CD1c-positive myeloid dendritic cell (primary cell): Measurements from ENCODE around the gene SCLY.
"Not testable (repeated sequence)": the region's sequence is repeated elsewhere in the genome, so short reads cannot be mapped to it uniquely, and the experiment has no call there.

ENCODE experiments used
- DNase-seq: peaks from one replicate; pipeline ENCODE4 v3.0.0-alpha.2; 2016; ENCODE audit errors: extremely low spot score

Gene SCLY

DNA sequence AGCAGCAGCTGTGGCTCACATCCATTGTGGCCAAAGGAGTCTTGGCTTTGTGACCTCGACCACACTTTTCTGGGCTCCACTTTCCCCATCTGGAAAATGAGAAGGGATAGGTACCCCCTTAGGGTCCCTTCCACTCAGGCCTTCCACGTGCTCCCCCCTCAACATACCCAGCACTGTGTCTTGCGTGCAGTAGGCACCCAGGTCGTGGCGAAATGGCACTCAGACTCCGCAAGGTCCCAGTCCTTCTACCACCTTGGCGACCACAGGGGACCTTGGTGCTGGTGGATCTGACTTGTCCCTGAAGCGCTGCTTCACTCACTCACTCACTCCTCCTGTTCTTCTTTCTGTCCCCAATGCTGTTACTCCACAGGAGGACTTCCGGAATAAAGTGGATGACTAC is 19.9 kb upstream of the SCLY start:
- DNase-seq = no peak

DNA sequence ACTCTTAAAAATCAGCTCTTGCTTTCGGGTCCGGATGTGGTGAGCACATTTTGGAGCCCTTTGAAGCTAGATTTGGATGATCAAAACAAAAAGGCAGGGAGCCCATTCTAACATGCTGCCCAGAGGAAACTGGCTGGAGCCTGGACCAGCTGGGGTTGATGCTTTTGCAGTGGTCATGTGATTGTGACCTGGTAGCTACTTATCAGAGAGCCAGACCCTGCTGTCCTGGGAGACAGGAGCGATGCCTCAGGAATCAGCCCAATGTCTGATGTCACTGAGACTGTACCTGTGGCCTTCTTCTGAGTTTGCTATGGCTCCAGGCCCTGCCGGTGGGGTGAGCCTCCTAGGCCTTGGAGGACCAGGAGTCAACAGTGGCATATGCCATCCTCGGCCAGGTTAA is 18.7 kb upstream of the SCLY start:
- no peak for DNase-seq

DNA sequence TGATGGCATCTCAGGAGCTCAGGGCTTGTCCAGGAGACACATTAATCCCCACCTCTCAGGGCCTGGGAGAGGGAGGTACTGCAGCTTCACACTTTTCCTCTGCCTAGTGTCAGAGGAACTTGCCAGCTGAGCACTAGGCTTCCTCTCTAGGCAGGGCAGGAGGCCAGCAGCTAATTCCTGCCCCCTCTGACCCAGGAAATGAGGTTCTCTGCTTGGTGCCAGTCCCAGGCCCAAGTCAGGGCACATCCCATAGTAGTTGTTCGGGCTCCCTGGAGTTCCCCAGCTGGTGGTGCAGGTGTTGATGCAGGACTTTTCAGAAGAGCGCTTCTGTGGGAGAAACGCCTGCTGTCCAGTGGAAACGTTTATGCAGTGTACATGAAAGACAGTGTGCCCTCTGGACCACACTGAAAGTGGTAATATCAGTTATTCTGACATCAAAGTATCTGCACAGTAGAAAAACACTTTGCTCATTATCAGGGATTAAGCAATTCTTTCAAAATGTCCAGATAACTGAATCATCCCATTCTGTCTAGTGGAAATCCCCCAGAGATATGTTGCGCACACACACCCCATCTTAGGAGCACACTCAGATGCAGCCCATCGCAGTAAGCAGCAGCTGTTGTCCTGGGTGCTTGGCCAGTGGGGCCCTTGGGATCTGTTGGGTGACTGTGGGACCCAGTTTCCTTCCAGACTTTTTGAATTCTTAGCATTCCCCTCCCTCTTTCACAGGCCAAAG is 17.8 kb upstream of the SCLY start:
- no peak for DNase-seq

DNA sequence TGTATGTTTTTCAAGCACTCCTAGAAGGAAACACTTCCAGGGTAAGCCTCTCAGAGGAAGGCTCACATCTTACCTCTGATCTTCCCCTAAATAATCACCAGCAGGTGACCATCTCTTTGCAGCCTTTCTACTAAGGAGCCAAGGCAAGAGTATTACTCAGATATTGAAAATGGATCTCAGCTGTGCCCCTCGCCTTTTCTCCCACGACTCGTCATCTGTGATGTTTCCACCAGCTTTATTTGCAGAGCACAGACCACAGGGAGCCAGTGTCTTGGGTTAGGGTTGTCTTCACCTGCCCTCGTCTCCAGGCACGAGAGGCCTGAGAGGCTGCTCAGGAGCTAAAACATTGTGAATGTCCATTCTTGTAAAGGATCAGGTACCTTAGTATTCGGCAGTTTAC is 16.9 kb upstream of the SCLY start:
- DNase-seq = no peak

DNA sequence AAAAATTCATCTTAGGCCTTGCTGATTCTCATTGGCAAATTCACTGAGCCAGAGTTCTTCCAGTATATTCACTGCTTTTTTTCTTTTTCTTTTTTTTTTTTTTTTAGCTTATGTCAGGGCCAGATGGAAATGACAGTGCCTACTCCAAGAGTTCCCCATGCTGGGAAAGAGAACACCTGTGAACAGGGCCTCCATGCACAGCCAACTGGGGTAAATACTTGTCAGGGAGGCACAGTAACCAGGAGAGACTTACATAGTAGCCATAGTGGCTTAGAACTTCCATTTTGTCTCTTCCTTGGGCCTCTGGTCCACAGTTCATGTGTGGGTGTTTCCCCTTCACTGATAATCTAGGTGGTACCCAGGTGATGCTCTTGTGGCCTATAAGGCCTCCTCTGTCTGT is 15.2 kb upstream of the SCLY start:
- no peak for DNase-seq

DNA sequence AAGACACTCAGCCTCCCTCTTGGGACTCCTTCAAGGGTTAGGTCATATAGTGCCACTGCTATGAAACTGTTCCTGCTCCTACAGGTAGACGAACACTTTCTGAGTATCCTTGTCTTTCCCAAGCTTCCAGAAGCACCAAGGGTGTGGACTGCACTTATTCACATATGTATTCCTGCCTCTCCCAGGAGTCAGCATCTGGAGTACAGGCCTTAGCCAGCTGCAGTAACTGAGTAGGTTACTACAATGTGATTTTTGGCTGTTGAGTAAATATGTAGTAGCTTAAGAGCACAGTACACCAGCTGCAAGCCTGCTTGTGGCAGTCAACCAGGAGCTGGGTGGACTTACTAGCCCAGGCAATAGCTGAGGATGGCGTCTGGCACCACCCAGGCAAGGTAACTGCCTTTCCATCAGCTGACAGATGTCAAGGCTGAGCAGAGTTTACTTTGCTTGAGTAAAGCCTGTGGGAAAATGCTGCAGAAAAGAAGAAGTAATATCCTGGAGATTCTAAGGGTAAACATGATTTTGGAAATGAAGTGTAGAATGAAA is 14.0 kb upstream of the SCLY start:
- DNase-seq = no peak

DNA sequence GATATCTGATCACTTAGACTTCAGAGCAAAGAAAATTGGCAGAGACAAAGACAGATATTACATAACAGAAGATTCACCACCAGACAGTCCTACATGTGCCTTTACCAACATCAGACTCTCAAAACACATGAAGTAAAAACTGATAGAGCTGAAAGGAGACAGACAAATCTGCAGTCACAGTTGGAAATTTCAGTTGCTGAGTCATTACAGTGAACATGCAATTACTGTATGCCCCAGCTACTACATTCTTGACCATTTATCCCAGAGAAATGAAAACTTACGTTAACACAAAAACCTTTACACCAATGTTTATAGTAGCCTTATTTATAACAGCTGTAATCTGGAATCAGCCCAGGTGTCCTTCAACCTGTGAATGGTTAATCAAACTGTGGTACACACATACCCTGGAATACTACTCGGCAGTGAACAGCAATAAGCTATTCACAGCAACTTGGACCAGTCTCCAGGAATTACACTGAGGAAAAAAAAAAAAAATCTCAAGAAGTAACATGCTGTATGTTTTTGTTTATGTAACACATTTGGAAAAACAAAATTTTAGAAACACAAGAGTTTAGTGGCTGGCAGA is 7.5 kb upstream of the SCLY start:
- no peak for DNase-seq

DNA sequence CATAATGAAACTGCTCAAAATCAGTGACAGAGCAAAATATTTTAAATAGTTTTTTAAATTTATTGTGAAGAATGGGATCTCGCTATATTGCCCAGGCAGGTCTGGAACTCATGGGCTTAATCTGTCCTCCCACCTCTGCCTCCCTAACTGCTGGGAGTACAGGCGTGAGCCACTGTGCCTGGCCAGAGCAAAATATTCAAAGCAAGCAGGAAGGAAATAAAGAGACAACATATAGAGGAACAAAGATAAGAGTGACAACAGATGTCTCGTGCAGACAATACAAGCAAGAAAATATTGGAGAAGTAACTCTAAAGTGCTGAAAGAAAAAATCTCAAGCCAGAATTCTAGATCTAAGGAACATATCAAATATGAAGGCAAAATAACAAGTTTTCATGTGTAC is 5.0 kb upstream of the SCLY start:
- peak; percentile 11 for DNase-seq

DNA sequence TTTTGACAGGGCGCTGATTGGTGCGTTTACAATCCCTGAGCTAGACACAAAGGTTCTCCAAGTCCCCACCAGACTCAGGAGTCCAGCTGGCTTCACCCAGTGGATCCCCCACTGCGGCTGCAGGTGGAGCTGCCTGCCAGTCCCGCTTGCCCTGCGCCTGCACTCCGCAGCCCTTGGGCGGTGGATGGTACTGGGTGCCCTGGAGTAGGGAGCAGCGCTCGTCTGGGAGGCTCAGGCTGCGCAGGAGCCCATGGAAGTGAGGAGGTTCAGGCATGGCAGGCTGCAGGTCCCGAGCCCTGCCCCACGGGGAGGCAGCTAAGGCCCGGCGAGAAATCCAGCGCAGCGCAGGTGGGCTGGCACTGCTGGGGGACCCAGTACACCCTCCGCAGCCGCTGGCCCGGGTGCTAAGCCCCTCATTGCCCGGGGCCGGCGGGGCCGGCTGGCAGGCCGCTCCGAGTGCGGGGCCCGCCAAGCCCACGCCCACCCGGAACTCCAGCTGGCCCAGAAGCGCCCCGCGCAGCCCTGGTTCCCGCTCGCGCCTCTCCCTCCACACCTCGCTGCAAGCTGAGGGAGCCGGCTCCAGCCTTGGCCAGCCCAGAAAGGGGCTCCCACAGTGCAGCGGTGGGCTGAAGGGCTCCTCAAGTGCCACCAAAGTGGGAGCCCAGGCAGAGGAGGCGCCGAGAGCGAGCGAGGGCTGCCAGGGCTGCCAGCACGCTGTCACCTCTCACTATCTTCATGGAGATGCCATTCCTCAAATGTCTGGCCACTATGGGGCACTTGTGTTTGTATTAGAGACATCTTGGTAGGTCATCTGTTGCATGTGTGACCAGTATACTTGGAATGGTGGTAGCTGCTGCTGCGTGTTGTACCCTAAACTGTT is 2.9 kb upstream of the SCLY start:
- not testable (repeated sequence) for DNase-seq

DNA sequence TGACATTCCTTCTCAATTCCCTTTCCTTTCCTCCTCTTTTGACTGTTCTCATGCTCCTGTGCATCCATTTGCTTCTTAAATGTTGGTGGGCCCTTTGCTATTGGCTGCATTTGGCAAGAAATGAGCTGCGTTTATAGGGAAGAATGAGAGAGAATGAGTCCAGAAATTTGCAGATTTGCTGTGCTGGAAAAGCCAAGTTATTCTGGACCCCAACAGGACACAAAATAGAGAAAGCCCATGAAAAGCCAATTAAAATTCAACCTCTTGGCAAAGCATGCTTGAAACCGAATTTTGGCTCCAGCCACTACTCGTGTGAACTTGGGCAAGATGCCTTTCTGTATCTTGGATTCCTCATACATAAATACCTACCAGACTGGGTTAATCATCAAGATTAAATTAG is 1.3 kb upstream of the SCLY start:
- no peak for DNase-seq

DNA sequence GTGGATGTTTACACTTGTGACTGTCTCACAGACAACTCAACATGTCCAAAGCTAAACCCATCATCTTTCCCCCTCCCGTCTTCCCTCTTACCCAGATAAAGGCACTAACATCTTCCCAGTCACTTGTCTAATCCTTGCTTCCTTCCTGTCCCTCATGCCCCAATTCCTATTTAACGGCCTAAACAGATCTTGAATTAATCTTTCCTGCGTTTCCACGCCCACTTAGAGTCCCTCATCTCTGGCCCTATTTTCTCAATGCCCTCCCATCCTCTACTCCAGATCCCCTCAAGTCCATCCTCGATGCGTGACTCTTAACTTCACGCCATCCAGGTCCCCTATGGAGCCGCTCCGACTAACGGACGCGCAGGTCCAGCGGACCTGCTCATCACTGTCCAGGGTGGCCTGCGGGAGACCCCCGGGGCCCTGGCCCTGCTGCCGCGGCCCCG is 682 bp upstream of the SCLY start:
- DNase-seq = no peak

DNA sequence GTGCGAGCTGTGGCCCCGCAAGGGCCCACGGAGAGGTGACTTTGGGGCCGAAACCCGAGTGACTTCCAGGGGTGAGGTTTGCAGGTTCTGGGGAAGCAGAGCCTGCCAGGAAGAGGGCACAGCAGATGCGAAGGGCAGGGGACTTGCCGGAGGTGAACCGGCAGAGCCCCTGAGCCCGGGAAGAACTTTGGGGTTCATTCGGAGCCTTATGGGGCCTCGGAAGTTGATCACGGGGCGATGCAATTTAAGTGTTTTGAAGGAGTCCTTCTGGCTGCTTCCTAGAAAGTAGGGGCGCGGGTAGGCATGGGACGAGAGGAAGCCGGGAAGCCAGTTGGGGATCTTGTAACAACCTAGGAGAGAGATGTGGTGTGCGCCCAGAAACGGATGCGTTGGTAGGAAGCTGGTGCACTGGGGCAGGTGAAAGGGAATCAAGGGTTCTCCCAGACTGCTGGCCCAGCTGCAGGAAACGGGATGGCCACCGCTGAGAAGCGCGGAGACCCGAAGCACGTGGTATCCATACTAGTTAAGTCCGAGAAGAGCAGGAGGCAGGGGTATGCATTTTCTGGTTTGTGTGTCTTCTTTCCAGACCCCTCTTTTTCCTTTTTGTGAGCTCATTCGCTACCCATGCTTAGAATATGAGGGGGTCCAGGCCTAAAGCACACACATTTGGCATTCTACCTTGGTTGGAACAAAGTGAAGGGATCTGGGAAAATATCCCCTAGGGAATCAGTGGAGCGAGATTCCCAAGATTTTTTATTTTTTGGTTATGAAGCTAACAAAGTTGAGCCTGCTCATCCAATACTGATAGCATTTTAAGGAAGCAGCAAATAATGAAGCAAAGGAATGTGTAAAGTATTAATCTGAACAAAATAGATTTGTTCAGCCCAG is 758 bp downstream of the SCLY start:
- DNase-seq = peak; percentile 17

DNA sequence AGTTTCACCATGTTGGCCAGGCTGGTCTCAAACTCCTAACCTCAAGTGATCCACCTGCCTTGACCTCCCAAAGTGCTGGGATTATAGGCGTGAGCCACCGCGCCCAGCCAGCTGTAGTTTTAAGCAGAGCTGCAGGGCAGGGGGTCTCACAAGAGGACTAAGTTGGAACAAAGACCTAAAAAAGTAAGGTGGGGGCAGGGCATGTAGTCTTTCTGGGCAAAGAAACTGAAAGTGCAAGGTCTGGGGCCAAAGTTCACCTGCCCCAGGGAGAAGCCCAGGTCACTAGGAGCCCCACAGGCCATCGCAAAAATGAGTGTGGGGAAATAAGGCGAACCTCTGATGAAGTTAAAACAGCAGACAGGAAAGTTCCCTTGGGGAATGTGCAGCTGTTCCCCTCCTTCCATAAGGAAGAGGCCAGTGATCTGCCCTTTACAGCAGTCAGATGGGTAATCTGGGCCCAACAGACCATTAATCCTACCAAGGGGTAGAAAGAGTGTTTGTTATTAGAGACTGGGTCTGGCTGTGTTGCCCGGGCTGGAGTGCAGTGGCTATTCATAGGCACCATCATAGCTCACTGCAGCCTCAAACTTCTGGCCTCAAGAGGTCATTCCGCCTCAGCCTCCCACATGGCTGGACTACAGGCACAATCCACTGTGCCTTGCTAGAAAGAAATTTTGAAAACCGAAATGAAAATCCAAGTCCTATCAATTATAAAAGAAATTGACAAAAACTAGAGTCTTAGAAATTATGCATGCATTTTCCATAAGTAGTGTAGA is 2.8 kb downstream of the SCLY start:
- DNase-seq = no peak

DNA sequence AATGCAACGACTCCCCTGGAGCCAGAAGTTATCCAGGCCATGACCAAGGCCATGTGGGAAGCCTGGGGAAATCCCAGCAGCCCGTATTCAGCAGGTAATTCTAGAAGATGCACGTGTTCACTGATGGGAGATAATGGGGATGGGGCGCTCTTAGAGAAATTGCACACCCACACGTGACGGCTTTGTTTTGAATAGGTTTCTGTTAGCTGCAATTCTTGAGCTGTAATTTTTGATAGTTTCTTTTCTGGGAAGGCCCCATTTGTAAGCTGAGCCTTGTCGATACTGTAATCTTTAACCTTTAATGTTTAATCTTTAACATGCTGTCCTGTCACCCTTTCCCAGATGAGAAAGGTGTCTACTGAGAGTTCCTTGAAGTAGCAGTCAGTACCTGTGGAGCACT is 3.6 kb downstream of the SCLY start:
- no peak for DNase-seq

DNA sequence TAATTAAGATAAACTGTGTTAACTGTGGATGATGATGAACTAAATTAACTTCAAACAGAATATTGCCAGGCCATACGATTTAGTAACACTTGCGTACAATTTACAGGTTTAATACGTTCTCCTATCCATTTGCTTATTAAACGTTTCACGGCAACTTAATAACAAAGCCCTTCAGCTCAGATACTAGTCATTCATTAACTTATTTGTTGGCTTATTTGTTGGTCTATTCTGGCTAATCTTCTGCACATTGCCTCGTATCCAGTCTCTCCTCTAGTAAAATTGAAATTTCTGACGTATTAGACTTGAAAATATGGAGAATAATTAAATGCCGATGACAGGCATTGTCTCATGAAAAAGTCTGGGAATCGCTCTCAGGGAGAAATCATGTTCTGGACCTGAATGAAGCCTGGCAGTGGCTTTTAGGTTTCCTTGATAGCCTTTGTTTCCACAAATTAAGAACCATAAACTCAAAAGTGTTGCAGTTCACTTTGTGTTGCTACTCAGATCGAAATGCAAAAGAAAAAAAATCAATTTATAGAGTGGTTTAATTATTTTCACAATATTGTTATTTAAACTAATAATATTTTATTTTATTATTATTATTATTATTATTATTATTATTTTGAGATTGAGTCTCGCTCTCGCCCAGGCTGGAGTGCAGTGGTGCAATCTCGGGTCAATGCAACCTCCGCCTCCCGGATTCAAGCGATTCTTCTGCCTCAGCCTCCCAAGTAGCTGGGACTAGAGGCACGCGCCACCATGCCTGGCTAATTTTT is 4.5 kb downstream of the SCLY start:
- DNase-seq = no peak

DNA sequence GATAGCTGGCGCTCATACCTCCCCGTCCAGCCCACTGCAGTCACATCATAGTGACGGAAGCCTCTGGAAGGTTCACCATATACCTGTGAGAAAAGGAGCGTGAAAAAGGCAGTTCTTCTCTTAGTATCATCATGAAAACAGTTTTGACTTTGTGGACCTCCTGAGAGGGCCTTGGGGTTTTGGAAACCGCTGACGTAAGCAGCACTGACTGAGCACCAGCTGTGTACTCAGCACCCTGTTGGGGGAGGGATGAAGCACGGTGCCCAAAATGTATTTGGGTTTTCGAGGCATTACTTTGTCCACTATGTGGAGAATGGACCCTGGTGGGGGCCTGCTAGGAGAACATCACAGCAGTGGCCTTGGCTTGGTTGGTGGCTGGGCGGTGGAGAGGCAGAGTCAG is 5.4 kb downstream of the SCLY start:
- DNase-seq = no peak

DNA sequence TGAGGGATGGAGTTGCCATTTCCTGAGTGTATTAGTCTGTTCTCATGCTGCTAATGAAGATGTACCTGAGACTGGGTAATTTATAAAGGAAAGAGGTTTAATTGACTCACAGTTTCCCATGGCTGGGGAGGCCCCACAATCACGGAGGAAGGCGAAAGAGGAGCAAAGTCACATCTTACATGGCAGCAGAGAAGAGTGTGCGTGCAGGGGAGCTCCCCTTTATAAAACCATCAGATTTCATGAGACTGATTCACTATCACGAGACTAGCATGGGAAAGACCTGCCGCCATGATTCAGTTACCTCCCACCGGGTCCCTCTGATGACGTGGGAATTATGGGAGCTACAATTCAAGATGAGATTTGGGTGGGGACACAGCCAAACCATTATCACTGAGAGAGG is 5.9 kb downstream of the SCLY start:
- not testable (repeated sequence) for DNase-seq

DNA sequence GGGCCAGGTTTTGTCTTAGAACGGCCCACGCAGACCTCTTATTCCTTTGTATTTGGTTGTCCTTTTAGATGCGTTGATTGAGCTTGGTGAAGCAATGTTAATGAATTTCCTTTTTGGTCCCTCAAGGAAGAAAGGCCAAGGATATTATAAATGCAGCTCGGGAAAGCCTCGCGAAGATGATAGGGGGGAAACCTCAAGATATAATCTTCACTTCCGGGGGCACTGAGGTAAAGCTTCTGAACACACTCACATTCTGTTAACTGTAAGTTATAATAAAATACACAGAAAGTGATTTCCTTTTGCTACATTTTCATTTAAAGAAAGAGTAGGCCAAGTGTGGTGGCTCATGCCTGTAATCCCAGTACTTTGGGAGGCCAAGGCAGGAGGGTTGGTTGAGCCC is 7.1 kb downstream of the SCLY start:
- no peak for DNase-seq

DNA sequence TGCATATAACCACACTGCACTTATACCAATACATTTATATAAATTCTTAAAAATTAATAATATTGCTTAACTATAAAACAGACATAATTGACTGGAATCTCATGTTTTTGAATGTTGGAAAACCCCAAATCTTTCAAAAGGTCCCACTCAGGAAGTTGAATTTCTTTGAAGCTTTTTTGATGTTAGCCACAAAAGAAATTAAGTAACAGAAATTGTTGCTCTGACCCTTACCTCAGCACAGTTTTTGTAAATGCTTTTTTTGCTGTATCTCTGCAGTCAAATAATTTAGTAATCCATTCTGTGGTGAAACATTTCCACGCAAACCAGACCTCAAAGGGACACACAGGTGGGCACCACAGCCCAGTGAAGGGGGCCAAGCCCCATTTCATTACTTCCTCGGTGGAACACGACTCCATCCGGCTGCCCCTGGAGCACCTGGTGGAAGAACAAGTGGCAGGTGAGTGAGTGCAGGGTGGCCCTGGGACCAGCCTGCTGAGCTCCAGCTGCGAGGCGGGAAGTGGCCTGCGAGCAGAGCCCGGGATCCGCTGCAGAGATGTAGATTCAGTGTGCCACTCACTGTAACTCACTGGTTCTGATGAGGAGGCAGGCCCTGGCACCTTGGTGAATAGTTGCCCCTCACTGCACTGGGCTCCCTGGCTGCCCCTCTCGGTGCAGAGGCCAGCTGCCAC is 8.4 kb downstream of the SCLY start:
- no peak for DNase-seq
